OCI-LY1 (cell line): ENCODE results near the gene ANKRD10.

Experiments used
- H2AFZ ChIP-seq: fragments of 200-600 bp; sonication (generic), shearing (Covaris generic); 2 replicates; pipeline ENCODE4 v1.6.0; 2014; ENCODE audit warnings: antibody characterized with exemption, mild to moderate bottlenecking, low read length
- H3F3A ChIP-seq: fragments of 200-600 bp; sonication (generic), shearing (Covaris generic); 2 replicates; pipeline ENCODE4 v1.6.0; 2014; ENCODE audit warnings: mild to moderate bottlenecking, antibody characterized with exemption, low read length, moderate library complexity; ENCODE audit not compliant: insufficient read depth
- H3K27ac ChIP-seq: fragments of 200-600 bp; sonication (generic); 2 replicates; pipeline ENCODE4 v1.5.1; 2014; ENCODE audit warnings: low read length, mixed run types, mild to moderate bottlenecking, low read depth; ENCODE audit not compliant: poor library complexity, severe bottlenecking
- H3K27me3 ChIP-seq: fragments of 200-600 bp; sonication (generic); 2 replicates; pipeline ENCODE4 v1.6.0; 2014; ENCODE audit warnings: antibody characterized with exemption, mild to moderate bottlenecking, low read length, moderate library complexity; ENCODE audit not compliant: insufficient read depth
- H3K36me3 ChIP-seq: fragments of 200-600 bp; sonication (generic); 2 replicates; pipeline ENCODE4 v1.6.1; 2014; ENCODE audit warnings: mild to moderate bottlenecking, antibody characterized with exemption, low read length, moderate library complexity, mixed read lengths; ENCODE audit not compliant: insufficient read depth
- H3K4me1 ChIP-seq: fragments of 200-600 bp; sonication (generic); 2 replicates; pipeline ENCODE4 v1.5.1; 2014; ENCODE audit warnings: mild to moderate bottlenecking, low read length, moderate library complexity; ENCODE audit not compliant: insufficient read depth, severe bottlenecking
- H3K4me2 ChIP-seq: fragments of 200-600 bp; sonication (generic), shearing (Covaris generic); 2 replicates; pipeline ENCODE4 v1.6.1; 2014; ENCODE audit warnings: low read length
- H3K4me3 ChIP-seq: fragments of 200-600 bp; sonication (generic); 2 replicates; pipeline ENCODE4 v1.5.1; 2014; ENCODE audit warnings: low read length, low read depth, mild to moderate bottlenecking, mixed read lengths; ENCODE audit not compliant: poor library complexity, severe bottlenecking
- H3K79me2 ChIP-seq: fragments of 200-600 bp; shearing (Covaris generic); 2 replicates; pipeline ENCODE4 v1.6.1; 2016; ENCODE audit warnings: mixed run types, low read length, mixed read lengths; ENCODE audit not compliant: insufficient read depth
- H3K9ac ChIP-seq: fragments of 200-600 bp; sonication (generic), shearing (Covaris generic); 2 replicates; pipeline ENCODE4 v1.6.1; 2014; ENCODE audit warnings: mild to moderate bottlenecking, low read length, mixed read lengths
- H3K9me2 ChIP-seq: fragments of 200-600 bp; sonication (generic), shearing (Covaris generic); 2 replicates; pipeline ENCODE4 v1.6.1; 2014; ENCODE audit warnings: low read depth, mild to moderate bottlenecking, low read length, mixed read lengths
- H3K9me3 ChIP-seq: fragments of 200-600 bp; shearing (Covaris generic); 2 replicates; pipeline ENCODE4 v1.6.1; 2014; ENCODE audit warnings: low read length, mixed read lengths
- H4K20me1 ChIP-seq: fragments of 200-600 bp; sonication (generic), shearing (Covaris generic); 2 replicates; pipeline ENCODE4 v1.6.0; 2016; ENCODE audit warnings: mild to moderate bottlenecking, low read length; ENCODE audit not compliant: insufficient read depth
- CTCF ChIP-seq: fragments of 200-600 bp; sonication (generic), shearing (Covaris generic); IDR thresholded peaks from 2 replicates; pipeline ENCODE4 v1.5.1; 2017; ENCODE audit warnings: mild to moderate bottlenecking, antibody characterized with exemption, low read length, moderate library complexity, mixed read lengths
- EZH2 ChIP-seq: fragments of 200-600 bp; sonication (generic), shearing (Covaris generic); IDR thresholded peaks from 2 replicates; pipeline ENCODE4 v1.8.0; 2017; ENCODE audit warnings: borderline replicate concordance, mixed run types, mild to moderate bottlenecking, antibody characterized with exemption, low read length, moderate library complexity, mixed read lengths

ANKRD10 gene

GRCh38 chr13:110950819-110951570 lies 36.1 kb upstream of the ANKRD10 start:
- Histone ChIP-seq H3K27me3 (no peaks in the 10 kb centered on the region), H3K4me2 (no peak overlapping the region), H3K9ac (no peak overlapping the region)

GRCh38 chr13:110950356-110950755 lies 35.5 kb upstream of the ANKRD10 start:
- Histone ChIP-seq H3K79me2 (no peaks in the 10 kb centered on the region), H3K36me3 (no peaks in the 10 kb centered on the region), H3K9me2 (no peaks in the 10 kb centered on the region), H4K20me1 (no peaks in the 10 kb centered on the region), H3K4me2 (no peak overlapping the region), H3K27ac (no peak overlapping the region), H2AFZ (no peak overlapping the region), H3K4me3 (no peak overlapping the region), H3K9me3 (no peaks in the 10 kb centered on the region), H3F3A (no peaks in the 10 kb centered on the region), H3K9ac (no peak overlapping the region), H3K4me1 (no peaks in the 10 kb centered on the region), H3K27me3 (no peaks in the 10 kb centered on the region)
- TF ChIP-seq EZH2 (no peak), CTCF (no peak)

More at GRCh38 chr13:110950819-110951570, 36.1 kb upstream of the ANKRD10 start:
- H3K4me3 ChIP-seq = no peak overlapping the region
- H3K27ac ChIP-seq = no peak overlapping the region
- H3K9me2 ChIP-seq = no peaks in the 10 kb centered on the region
- TF ChIP-seq CTCF (no peak), EZH2 (no peak)
- H3F3A ChIP-seq = no peaks in the 10 kb centered on the region
- H3K79me2 ChIP-seq = no peaks in the 10 kb centered on the region
- H2AFZ ChIP-seq = no peak overlapping the region
- no peaks in the 10 kb centered on the region for H3K36me3 ChIP-seq
- H4K20me1 ChIP-seq = no peaks in the 10 kb centered on the region
- H3K9me3 ChIP-seq = no peaks in the 10 kb centered on the region
- H3K4me1 ChIP-seq = no peaks in the 10 kb centered on the region

- Histone ChIP-seq H3K4me2 (no peak overlapping the region), H3F3A (no peaks in the 10 kb centered on the region), H3K27ac (no peak overlapping the region), H2AFZ (no peak overlapping the region), H3K79me2 (no peaks in the 10 kb centered on the region), H3K9ac (no peak overlapping the region), H3K36me3 (no peaks in the 10 kb centered on the region), H3K9me2 (no peaks in the 10 kb centered on the region), H3K27me3 (no peaks in the 10 kb centered on the region), H3K4me1 (no peaks in the 10 kb centered on the region), H4K20me1 (no peaks in the 10 kb centered on the region), H3K9me3 (no peaks in the 10 kb centered on the region), H3K4me3 (no peak overlapping the region)
- no peak for TF ChIP-seq CTCF
- no peak for TF ChIP-seq EZH2
Observed at GRCh38 chr13:110949628-110950027, 34.8 kb upstream of the ANKRD10 start.
